HL-60 (cell line): ENCODE data around the gene PTPMT1.

Source experiments
- DNase-seq, 2 experiments: peaks; one replicate each; pipeline ENCODE4 v3.0.0-alpha.2; 2010 to 2020; ENCODE audit warnings: low read depth in 1 of 2, low spot score in 1 of 2
- H3K27ac ChIP-seq: fragments of 250-450 bp; sonication (Bioruptor Pico); replicated peaks from 2 replicates; pipeline ENCODE4 v1.5.1; 2020; ENCODE audit warnings: mild to moderate bottlenecking, moderate library complexity
- H3K27me3 ChIP-seq: fragments of 250-450 bp; sonication (Bioruptor Pico); 2 replicates; pipeline ENCODE4 v1.5.1; 2021; ENCODE audit warnings: mild to moderate bottlenecking, moderate library complexity; ENCODE audit not compliant: insufficient read depth, poor library complexity, severe bottlenecking
- H3K4me3 ChIP-seq: replicated peaks from 2 replicates; pipeline ENCODE4 v1.5.1; 2011; ENCODE audit warnings: mild to moderate bottlenecking, control low read depth, low read length; ENCODE audit not compliant: insufficient read depth
- CTCF ChIP-seq: IDR thresholded peaks from one replicate; pipeline ENCODE4 v1.5.1; 2011; ENCODE audit warnings: low read length, control low read depth, inconsistent platforms; ENCODE audit not compliant: insufficient read depth
- GABPA ChIP-seq: IDR thresholded peaks from 2 replicates; pipeline ENCODE4 v1.6.1; 2012; ENCODE audit warnings: low read depth
- POLR2AphosphoS5 ChIP-seq: IDR thresholded peaks from 2 replicates; pipeline ENCODE4 v1.6.1; 2012; ENCODE audit warnings: low read depth
- REST ChIP-seq: IDR thresholded peaks from 2 replicates; pipeline ENCODE4 v1.6.1; 2012; ENCODE audit warnings: low read depth; ENCODE audit not compliant: insufficient replicate concordance
- SPI1 ChIP-seq: IDR thresholded peaks from 2 replicates; pipeline ENCODE4 v1.6.1; 2012; ENCODE audit warnings: low read depth, mild to moderate bottlenecking, borderline replicate concordance

The PTPMT1 gene

GRCh38 chr11:47595967-47596366 is 30.6 kb downstream of the PTPMT1 start:
- H3K4me3 ChIP-seq: no peak overlapping the region
- TF ChIP-seq CTCF: no peak
- no peak for TF ChIP-seq GABPA
- TF ChIP-seq SPI1: no peak
- TF ChIP-seq POLR2AphosphoS5: no peak
- TF ChIP-seq REST: no peak
- DNase-seq: no peak
- H3K27ac ChIP-seq: no peak overlapping the region
- peaks cover 17% of the 10 kb centered on the region for H3K27me3 ChIP-seq

- TF ChIP-seq REST (no peak), POLR2AphosphoS5 (no peak), SPI1 (no peak), GABPA (no peak), CTCF (no peak)
- no peak for DNase-seq
- no peak overlapping the region for H3K27ac ChIP-seq
- H3K4me3 ChIP-seq: no peak overlapping the region
- H3K27me3 ChIP-seq: no peaks in the 10 kb centered on the region
Measured at GRCh38 chr11:47599902-47600301, 34.5 kb downstream of the PTPMT1 start.

GRCh38 chr11:47603295-47603694 is 37.9 kb downstream of the PTPMT1 start:
- Histone ChIP-seq H3K27ac (no peak overlapping the region), H3K4me3 (no peak overlapping the region), H3K27me3 (no peaks in the 10 kb centered on the region)
- DNase-seq: no peak
- TF ChIP-seq CTCF (no peak), POLR2AphosphoS5 (no peak), GABPA (no peak), SPI1 (no peak), REST (no peak)
